ENCODE measurements around the gene ZIC4.

ZIC4 gene

GRCh38 chr3:147405231-147406027 lies 914 bp downstream of the ZIC4 start:
- no peak for DNase-seq (ENCODE audit: low spot score)

GRCh38 chr3:147404800-147405230 lies 1.5 kb downstream of the ZIC4 start:
- no peak for DNase-seq (ENCODE audit: low spot score)

- DNase-seq (ENCODE audit: low spot score): no peak
Observed at GRCh38 chr3:147404000-147404799, 2.1 kb downstream of the ZIC4 start.

- DNase-seq (ENCODE audit: low spot score): no peak
Observed at GRCh38 chr3:147403511-147403910, 2.8 kb downstream of the ZIC4 start.

- no peak for DNase-seq (ENCODE audit: low spot score)
Observed at GRCh38 chr3:147402159-147402558, 4.2 kb downstream of the ZIC4 start.

- DNase-seq (ENCODE audit: low spot score): no peak
Observed at GRCh38 chr3:147401421-147401820, 4.9 kb downstream of the ZIC4 start.

- no peak for DNase-seq (ENCODE audit: low spot score)
Observed at GRCh38 chr3:147400999-147401398, 5.3 kb downstream of the ZIC4 start.

GRCh38 chr3:147400111-147400510 lies 6.2 kb downstream of the ZIC4 start:
- no peak for DNase-seq (ENCODE audit: low spot score)

GRCh38 chr3:147398813-147399534 lies 7.4 kb downstream of the ZIC4 start:
- DNase-seq (ENCODE audit: low spot score): no peak

- no peak for DNase-seq (ENCODE audit: low spot score)
Observed at GRCh38 chr3:147397875-147398812, 8.2 kb downstream of the ZIC4 start.

GRCh38 chr3:147397155-147397874 lies 9.0 kb downstream of the ZIC4 start:
- DNase-seq (ENCODE audit: low spot score): no peak

- DNase-seq (ENCODE audit: low spot score): no peak
Observed at GRCh38 chr3:147396712-147397046, 9.7 kb downstream of the ZIC4 start.

- DNase-seq (ENCODE audit: low spot score): no peak
Observed at GRCh38 chr3:147395899-147396711, 10.2 kb downstream of the ZIC4 start.

GRCh38 chr3:147394884-147395225 lies 11.5 kb downstream of the ZIC4 start:
- no peak for DNase-seq (ENCODE audit: low spot score)

- DNase-seq (ENCODE audit: low spot score): no peak
Observed at GRCh38 chr3:147393943-147394883, 12.1 kb downstream of the ZIC4 start.

- DNase-seq (ENCODE audit: low spot score): no peak
Observed at GRCh38 chr3:147393261-147393942, 12.9 kb downstream of the ZIC4 start.

- no peak for DNase-seq (ENCODE audit: low spot score)
Observed at GRCh38 chr3:147392625-147392946, 13.8 kb downstream of the ZIC4 start.

- no peak for DNase-seq (ENCODE audit: low spot score)
Observed at GRCh38 chr3:147391781-147392624, 14.3 kb downstream of the ZIC4 start.
